ENCODE results near the gene GSAP.

DNA sequence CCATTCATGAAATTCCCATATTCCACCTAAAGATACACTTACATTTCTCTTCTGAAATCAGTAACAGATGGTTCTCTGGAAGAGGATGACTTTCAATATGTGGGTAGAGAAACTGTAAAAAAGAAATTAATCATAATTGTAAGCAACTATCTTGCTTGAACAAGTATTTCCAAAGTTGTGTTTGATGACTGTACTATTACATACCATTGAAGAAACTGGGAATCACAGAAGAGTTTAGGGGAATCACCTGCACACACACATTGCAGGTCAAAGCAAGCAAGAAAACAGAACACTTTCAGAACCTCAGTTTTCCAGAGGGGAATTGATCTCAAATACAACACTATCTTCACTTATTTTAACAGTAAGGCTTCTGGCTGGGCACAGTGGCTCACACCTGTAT is 33.6 kb downstream of the GSAP start:
- TF ChIP-seq EP300 (conservative IDR thresholded peaks at IDR 0.05; ENCODE audit: poor library complexity, severe bottlenecking), result no peak
- no peak for TF ChIP-seq REST (IDR thresholded peaks at IDR 0.05; ENCODE audit: borderline replicate concordance)
- TF ChIP-seq TAF1 (IDR thresholded peaks at IDR 0.05; ENCODE audit: low read depth), result no peak
- TF ChIP-seq CTCF (IDR thresholded peaks at IDR 0.05; ENCODE audit: poor library complexity, severe bottlenecking), result no peak
